Measurements from ENCODE around the gene SLC24A4.

Gene SLC24A4

GRCh38 chr14:92433407-92433806 is 110.4 kb downstream of the SLC24A4 start:
- in situ Hi-C loops (cut with MboI; ENCODE audit: low sequenced_read_pairs) = no loop called here

- in situ Hi-C loops (cut with MboI; ENCODE audit: low sequenced_read_pairs) = no loop called here
Measured at GRCh38 chr14:92435154-92435553, 112.2 kb downstream of the SLC24A4 start.

- in situ Hi-C loops (cut with MboI; ENCODE audit: low sequenced_read_pairs) = no loop called here
Measured at GRCh38 chr14:92436115-92436776, 113.3 kb downstream of the SLC24A4 start.

- in situ Hi-C loops (cut with MboI; ENCODE audit: low sequenced_read_pairs) = no loop called here
Measured at GRCh38 chr14:92437309-92437708, 114.3 kb downstream of the SLC24A4 start.

- in situ Hi-C loops (cut with MboI; ENCODE audit: low sequenced_read_pairs) = no loop called here
Measured at GRCh38 chr14:92437729-92438285, 114.8 kb downstream of the SLC24A4 start.

- in situ Hi-C loops (cut with MboI; ENCODE audit: low sequenced_read_pairs) = no loop called here
Measured at GRCh38 chr14:92439537-92440344, 116.8 kb downstream of the SLC24A4 start.

GRCh38 chr14:92440345-92441003 is 117.5 kb downstream of the SLC24A4 start:
- in situ Hi-C loops (cut with MboI; ENCODE audit: low sequenced_read_pairs) = no loop called here

- in situ Hi-C loops (cut with MboI; ENCODE audit: low sequenced_read_pairs) = no loop called here
Measured at GRCh38 chr14:92441751-92442504, 119.0 kb downstream of the SLC24A4 start.

GRCh38 chr14:92443167-92443566 is 120.2 kb downstream of the SLC24A4 start:
- in situ Hi-C loops (cut with MboI; ENCODE audit: low sequenced_read_pairs) = no loop called here

GRCh38 chr14:92443741-92444140 is 120.8 kb downstream of the SLC24A4 start:
- in situ Hi-C loops (cut with MboI; ENCODE audit: low sequenced_read_pairs) = no loop called here

- in situ Hi-C loops (cut with MboI; ENCODE audit: low sequenced_read_pairs) = no loop called here
Measured at GRCh38 chr14:92446771-92447170, 123.8 kb downstream of the SLC24A4 start.

GRCh38 chr14:92447416-92448197 is 124.6 kb downstream of the SLC24A4 start:
- in situ Hi-C loops (cut with MboI; ENCODE audit: low sequenced_read_pairs) = no loop called here

- in situ Hi-C loops (cut with MboI; ENCODE audit: low sequenced_read_pairs) = no loop called here
Measured at GRCh38 chr14:92448786-92449185, 125.8 kb downstream of the SLC24A4 start.

GRCh38 chr14:92449404-92450181 is 126.6 kb downstream of the SLC24A4 start:
- in situ Hi-C loops (cut with MboI; ENCODE audit: low sequenced_read_pairs) = no loop called here

GRCh38 chr14:92450351-92451070 is 127.5 kb downstream of the SLC24A4 start:
- in situ Hi-C loops (cut with MboI; ENCODE audit: low sequenced_read_pairs) = no loop called here

- in situ Hi-C loops (cut with MboI; ENCODE audit: low sequenced_read_pairs) = no loop called here
Measured at GRCh38 chr14:92451245-92451644, 128.3 kb downstream of the SLC24A4 start.

- in situ Hi-C loops (cut with MboI; ENCODE audit: low sequenced_read_pairs) = no loop called here
Measured at GRCh38 chr14:92451755-92452154, 128.8 kb downstream of the SLC24A4 start.

- in situ Hi-C loops (cut with MboI; ENCODE audit: low sequenced_read_pairs) = no loop called here
Measured at GRCh38 chr14:92452471-92452870, 129.5 kb downstream of the SLC24A4 start.

GRCh38 chr14:92453691-92454090 is 130.7 kb downstream of the SLC24A4 start:
- in situ Hi-C loops (cut with MboI; ENCODE audit: low sequenced_read_pairs) = no loop called here
